HG02623 (cell line): ENCODE measurements around the gene MOB1B.
"Not testable (repeated sequence)": the region's sequence is repeated elsewhere in the genome, so short reads cannot be mapped to it uniquely, and the experiment has no call there.

Source experiments
- ATAC-seq: cut with Tn5 transposase; IDR thresholded peaks from one replicate; pipeline ENCODE4 v1.9.1; 2021; ENCODE audit warnings: moderate library complexity; ENCODE audit not compliant: unreplicated experiment

Gene MOB1B

DNA sequence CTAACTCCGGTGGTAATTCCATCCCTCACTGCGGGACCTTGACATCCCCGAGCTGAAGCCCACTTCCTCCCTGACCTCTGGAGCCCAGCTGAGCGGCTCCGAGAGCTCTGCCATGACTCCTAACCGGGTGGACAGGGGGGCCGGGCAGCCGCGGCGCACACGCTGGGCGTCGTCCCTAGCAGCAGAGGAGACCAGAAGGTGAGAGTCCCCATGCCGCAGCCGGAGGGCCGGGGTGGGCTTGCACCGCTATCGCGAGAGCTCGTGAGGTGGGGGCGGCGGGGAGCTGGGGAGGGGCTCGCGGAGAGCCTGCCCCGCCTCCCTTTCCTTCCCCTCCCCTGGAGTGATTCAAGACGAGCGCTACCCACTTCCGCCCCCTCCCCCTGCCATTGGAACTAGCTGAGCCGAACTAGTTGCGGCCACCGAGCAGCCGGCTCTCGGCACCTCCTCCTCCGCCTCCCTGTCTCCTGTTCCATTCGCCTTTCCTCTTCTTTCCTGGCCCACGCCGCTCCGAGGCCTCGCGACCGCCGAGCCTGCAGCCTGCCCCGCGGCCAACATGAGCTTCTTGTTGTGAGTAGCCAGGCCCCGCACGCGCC, at the start of gene MOB1B:
Gene MOB1B, plus strand, starts transcription at position 386 of the 593 bp plus-strand sequence. Its CDS starts 168 bp downstream, at position 554.
- ATAC-seq: peak; percentile 93

DNA sequence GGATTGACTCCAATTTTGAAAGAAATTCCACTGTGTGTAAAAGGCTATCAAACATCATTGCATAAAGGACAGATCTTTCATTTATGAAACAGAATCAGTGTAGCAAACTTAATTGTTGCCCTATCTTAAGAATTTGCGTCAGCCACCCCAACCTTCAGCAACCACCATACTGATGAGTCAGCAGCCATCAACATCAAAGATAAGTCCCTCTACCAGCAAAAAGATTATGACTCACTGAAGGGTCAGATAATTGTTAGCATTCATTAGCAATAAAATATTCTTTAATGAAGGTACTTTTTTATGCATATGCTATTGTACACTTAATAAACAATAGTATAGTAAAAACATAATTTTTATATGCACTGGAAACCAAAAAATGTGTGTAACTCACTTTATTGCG, 46.7 kb upstream of the MOB1B start:
- no peak for ATAC-seq

DNA sequence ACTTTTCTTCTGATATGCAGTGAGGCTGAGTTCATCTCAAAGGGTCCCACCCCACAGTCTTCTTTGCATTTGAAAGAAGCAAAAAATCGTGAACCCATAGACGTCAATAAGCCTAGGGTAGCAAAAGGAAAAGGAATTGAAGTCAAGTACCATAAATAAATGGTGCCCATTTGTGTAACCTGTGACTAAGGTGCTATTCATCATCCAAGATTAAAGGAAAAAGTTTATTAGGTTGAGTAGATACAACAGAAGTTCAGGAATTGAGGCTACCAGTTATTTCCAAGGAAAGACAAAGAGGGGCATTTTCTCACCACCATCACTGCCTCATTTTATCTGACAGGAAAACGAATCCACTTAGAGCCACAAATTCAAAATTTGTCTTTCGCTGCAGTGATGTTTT, 43.7 kb upstream of the MOB1B start:
- no peak for ATAC-seq

DNA sequence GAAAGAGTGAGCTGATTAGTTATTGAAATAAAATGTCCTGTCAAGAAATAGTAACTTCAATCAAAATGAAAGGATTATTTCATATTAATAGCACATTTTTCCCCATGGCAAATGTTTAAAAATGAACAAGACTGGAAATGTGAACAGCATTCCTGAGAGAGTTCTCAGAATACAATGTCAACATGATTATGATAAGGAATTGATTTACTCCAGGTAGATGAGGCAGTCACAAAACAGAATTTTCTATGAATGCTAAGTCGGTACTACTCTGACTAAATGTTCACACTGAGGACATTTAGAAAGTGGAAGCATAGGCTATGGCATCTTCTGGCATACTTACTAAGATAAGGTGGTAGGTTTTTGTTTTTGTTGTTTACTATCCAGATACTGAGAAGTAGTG, 43.1 kb upstream of the MOB1B start:
- no peak for ATAC-seq

DNA sequence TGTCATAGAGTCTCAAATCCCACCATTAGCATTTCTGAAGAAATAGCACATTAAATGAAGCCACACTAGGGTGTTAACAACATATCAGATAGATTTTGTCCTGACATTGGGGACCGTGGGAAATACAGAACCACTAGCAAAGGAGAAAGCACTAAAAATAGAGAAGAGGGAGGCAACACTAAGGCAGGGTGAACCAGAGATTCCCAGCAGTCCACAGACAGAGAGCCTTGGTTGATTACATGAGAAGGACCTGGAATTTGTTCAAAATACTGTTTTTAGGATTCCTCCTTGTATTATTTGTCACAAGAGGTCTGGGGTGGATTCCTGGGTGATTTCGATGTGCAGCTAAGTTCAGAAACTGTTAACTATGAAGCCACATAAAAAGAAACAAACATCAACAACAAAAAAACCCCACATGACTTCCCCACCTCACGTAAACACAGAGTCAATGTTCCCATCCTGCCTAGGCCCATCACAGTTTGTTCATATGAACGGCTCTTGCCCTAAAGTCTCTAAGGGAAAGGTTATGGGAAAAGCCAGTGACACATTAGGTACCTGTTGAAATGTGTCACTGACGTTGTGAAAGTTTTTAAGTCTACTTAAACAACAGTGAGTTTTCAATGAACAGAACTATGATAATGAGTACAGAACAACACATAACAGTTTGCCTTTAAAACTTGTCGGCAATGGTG, 38.9 kb upstream of the MOB1B start:
- peak; percentile 75 for ATAC-seq

DNA sequence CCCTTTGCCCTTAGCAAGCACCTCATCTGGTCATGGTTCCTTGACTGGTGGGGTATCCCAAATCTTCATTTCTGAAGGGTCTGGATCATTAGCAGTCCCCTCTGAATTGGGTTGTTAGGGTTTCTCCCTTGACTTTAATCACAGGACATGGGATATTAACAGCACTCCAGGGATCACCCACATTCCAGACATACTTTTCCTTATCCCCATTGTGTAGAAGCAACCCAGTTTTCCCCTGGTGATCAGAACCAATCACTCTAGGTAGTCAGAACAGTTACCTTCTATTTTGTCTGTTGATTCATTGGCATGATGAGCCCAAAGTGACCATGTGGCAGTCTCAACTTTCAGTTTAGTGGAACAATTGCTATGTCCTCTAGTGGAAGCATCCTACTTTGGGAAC, 33.4 kb upstream of the MOB1B start:
- no peak for ATAC-seq

DNA sequence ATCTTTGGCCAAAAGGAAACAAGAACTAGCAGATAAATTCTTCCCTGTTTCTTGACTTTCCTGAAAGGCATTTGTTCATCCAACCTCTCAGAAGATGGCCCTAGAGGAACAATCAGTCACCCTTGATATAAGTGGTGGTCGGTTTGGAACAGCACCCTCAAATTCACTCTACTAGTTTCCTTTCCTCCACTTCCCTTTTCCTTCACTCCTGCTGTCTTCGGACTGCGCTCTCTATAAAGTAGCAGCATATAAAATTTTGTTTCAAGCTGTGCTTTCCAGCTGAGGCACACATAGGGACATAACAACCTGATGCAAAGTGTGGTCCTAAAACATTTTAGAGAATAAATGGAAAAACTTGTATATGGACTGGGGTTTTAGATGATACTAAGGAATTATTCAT, 29.0 kb upstream of the MOB1B start:
- ATAC-seq: no peak

DNA sequence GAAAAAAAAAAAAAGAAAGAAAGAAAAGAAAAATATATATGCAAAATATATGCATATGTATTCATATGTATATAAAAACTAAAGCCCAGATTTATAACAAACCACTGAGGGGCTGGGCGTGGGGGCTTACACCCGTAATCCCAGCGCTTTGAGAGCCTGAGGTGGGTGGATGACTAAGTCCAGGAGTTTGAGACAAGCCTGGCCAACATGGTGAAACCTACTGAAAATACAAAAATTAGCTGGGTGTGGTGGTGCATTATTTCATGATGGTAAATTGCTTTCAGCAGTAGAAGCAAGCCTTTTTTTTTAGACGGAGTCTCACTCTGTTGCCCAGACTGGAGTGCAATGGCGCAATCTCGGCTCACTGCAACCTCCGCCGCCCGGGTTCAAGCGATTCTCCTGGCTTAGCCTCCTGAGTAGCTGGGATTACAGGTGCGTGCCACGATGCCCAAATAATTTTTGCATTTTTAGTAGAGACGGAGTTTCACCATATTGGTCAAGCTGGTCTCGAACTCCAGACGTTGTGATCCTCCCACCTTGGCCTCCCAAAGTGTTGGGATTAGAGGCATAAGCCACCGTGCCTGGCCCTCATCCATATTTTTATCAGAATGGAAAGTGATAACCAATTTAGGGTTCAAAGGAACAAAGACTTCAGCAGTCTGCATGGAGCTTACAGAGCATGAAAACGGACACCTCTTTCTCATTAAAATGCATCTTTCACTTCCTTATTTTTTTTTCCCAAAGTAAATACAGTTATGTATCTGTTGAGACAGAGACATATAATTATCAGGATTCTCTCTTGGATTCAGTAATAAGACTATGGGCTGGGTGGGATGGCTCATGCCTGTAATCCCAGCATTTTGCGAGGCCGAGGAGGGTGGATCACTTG, 27.7 kb upstream of the MOB1B start:
- ATAC-seq: peak; percentile 62

DNA sequence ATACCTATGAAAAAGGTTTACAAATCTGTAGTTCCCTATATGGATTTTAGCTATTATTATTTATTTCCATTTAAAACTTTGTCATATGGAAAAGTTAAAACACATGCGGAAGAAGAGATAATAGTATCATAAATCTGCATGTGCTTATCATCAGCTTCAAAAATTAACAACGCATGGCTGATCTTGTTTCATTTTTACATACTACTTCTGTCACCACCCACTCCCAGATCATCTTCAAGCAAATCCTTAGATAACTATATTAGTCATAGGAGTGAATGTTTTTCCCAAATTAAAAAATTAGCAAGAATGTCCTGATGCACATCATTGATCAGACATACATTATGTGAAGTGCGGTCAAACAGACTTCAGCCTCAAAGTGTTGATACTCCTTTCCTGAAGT, 24.6 kb upstream of the MOB1B start:
- ATAC-seq: no peak

DNA sequence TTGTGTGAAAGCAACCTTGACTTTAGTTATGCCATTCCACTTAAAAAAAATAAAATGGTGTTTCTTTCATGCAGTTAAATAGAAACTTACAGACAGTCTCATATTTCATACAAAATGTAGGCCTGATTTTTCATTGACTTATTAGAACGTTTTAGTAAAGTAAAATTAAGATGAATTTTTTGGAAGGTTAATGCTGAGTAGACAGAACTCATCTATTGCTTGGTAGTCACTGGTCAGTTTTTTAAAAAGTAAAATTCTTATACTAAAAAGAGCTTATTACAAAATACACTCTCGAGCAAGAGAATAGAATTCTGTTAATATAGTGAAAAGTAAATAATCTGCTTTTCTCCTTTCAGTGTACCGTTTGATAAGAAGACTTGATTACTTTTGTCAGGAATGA, 21.4 kb upstream of the MOB1B start:
- ATAC-seq: no peak

DNA sequence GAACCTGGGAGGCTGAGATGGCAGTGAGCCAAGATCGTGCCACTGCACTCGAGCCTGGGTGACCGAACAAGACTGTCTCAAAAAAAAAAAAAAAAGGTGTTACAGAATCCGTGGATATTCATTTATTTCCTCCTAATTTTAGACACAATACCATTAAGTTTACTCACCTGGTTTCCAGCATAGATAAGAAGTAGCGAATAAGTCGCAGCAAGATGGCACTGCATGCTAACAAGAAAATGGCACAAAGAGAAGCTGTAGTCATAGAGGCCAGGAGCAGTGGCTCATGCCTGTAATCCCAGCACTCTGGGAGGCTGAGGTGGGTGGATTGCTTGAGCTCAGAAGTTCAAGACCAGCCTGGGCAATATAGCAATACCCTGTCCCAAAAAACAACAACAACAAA, 17.0 kb upstream of the MOB1B start:
- no peak for ATAC-seq

DNA sequence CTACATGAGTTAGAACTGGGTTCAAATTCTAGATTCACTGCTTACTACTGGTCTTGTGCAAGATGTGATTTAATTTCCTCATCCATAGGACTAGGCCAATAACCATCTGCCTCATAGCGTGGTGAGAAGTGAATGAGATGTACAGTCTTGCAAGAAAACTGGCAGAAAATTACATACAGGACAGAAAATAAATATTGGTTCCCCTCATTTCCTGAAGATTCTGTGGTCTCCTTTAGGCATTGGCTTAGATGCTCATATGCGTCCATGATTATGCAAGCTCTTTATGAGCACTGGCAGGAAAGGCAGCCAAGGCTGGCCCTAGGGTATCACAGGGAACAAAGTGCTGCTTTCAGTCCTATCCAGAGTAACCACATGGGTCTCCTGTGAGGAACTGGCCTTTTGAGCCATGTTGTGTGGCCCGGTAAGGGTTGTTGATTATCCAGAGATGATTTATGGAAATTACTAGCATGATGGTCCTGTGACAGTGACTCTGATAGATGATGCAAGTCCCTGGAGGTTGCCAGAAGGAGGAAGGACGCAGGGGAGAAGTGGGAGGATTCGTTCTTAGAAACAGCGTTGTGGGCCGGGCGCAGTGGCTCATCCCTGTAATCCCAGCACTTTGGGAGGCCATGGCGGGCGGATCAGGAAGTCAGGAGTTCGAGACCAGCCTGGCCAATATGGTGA, 9.9 kb upstream of the MOB1B start:
- no peak for ATAC-seq

DNA sequence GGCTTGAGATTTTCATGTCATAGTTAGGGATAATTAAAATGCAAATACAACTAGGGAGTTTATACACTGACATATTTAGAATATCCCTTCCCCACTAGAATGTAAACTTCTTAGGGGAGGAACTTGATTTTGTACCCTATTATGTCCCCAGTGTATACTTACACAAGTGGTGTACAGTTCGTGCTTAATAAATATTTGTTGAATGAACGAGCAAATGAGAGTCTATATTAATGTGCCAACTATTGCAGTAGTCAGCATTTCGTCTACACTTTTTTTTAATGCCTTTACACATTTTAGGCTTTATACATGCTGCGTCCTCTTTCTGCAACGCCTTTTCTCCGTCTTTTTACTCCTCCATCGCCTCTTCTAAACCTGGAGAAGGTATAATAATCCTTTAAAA, 8.4 kb upstream of the MOB1B start:
- ATAC-seq: no peak

DNA sequence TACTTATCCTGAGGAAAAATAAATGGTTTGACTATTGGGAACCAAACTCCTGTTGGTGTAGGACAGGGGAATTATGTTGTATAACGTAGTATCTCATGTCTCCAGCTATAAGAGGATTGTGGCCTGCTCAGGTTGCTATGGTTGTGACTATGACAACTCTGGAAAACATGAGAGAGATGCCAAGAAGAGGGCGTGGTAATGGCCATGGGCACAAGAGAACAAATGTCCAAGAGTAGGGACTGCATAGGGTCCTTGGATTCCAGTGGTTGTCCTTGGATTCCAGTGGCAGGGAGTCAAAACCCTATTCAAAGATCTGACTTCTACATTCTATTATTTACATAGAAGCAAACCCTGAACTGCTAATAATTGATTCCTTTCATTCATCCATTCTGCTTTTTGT, 6.8 kb upstream of the MOB1B start:
- ATAC-seq: no peak

DNA sequence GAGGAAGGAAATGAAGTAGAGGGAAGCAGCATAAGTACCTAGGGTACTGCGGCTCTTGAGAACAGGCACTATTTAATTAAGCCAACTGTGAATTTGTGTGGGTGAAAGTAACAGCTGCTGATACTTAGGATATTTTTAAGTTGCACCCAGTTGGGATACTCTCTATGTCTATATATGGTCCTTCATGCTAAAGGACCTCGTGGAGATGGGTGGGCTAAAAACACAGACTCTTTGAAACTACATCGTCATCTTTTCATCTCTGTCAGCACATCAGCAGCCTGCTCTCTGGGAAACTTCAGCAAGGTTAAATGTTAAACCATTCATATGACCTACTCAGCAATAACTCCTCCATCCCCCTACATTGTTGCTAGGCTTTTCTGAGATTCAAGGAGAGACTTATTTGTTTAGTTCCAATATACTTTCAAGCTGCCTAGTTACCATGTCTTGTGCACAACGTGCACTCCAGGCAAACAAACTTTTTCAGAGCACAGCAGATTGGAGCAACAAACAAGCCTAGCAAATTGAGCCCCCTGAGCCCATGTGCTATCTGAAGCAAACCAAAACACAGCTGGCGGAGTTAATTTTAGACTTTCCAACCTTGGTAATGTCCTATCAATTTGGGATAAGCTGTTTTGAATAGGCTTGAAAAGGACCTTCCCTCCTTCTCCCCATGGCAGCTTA, 6.2 kb upstream of the MOB1B start:
- ATAC-seq: peak; percentile 57

DNA sequence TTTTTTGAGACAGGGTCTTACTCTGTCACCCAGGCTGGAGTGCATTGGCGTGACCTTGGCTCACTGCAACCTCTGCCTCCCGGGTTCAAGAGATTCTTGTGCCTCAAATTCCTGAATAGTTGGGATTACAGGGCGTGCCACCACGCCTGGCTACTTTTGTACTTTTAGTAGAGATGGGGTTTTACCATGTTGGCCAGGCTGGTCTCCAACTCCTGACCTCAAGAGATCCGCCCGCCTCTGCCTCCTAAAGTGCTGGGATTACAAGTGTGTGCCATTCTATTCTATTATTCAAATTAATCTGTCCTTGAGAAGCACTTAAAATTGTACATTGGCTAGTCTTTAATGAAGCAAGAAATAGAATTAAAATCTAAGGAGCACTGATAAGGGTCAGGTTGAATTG, 3.6 kb upstream of the MOB1B start:
- not testable (repeated sequence) for ATAC-seq

DNA sequence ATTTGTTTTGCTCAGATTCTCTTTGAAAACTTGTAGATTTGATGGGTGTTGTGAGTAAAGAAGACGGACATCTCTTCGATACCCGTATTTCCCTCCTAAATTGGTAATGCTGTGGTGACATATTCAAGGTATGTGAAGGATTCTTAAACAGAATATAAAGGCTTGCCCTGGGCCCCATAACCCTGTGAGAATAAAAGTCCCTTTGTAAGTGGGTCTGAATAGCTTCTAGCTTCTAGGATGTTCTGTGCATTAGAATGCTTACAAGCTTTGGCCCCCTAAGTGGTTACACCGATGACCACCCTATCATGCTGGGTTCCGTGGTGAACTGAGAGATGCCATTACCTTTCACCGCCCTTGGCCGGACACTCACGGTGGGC, 574 bp upstream of the MOB1B start:
- ATAC-seq: no peak

DNA sequence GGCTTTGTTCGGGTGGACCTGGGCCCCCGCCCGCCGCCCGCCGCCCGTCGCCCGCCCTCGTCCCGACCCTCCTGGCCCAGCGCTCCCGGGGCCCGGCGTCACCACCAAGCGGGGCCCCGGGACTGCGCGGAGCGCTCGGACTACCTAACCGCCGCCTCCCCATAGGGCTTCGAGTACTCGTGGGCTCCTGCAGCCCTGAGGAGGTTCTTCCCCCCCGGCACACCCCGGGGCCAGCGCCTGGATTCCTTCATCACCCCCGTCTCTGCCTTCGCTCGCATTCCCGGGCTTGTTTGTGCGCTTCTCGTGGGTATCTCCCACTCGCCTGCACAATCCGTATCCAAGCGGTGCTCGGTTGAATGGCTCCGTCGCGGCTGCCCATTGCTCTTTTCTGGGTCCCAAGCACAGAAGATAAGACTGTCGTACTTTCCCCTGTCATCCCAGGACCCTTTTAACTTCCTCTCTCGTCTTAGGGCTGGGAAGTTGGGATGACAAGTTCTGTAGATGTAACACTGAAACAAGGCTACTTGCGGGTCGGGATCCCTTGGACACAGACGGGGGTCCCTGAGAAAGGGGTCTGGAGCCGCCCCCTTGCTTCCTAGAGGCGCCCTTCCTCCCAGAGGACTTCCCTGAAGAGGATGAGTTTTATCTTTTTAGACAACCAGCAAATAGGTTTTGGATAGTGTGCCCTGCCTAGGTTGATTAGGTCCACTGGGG, 565 bp downstream of the MOB1B start:
- peak; percentile 38 for ATAC-seq

DNA sequence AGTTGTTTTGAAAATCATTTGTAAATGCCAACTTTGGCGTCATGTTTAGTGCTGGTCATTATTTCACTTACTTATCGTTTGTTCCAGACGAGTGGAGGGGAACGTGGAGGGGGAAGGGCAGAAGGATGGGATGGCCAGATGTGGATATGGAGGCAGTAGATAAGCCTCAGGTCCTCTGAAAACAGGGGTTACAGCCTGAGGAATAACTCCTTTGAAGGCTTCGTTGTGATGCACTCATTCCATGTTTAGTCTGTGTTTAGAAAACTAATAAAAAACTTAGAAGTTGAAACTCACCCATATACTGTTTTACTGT, 1.1 kb downstream of the MOB1B start:
- ATAC-seq: no peak

DNA sequence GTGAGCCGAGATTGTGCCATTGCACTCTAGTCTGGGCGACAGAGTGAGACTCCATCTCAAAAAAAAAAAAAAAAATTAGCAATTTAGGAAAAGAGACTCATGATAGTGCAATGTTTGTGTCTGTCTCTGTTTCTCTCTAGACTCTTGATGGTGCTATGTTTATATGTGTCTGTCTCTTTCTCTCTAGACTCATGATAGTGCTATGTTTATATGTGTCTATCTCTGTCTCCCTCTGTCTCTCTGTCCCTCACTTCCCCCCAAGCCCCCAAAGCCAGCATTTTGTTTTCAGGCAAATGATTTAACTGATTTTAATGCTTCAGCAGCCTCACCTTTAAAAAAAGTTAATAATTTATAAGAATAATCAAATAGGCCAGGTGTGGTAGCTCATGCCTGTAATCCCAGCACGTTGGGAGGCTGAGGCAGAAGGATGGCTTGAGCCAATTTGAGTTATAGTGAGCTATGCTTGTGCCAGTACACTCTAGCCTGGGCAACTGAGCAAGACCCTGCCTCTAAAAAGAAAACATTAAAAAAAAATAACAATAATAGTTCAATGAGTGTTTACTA, 6.9 kb downstream of the MOB1B start:
- ATAC-seq: no peak
